Heart left ventricle (tissue), 13 donors: Measurements from ENCODE around the gene BRD3OS.

Source experiments
- CTCF ChIP-seq, 12 donors: fragments of 200-600 bp; sonication (generic) in 4 of 12; IDR thresholded peaks; one replicate each; pipeline versions ENCODE4 v1.5.0 to v1.8.0; 2018 to 2022; ENCODE audit warnings: antibody characterized with exemption in 12 of 12, mild to moderate bottlenecking in 5 of 12
- POLR2A ChIP-seq, 2 donors: fragments of 450-650 bp; IDR thresholded peaks; one replicate each; pipeline ENCODE4 v1.6.1; 2017; ENCODE audit warnings: antibody characterized with exemption in 2 of 2, mild to moderate bottlenecking in 2 of 2, moderate library complexity in 2 of 2
- donor health status: ischemic (EF 13 %, LVEDD 7.1; RV severe dilation, severe dysfunction).
- donor health status: DM: no; HTN: yes; CAD: no.
- donor health status: DM: no; HTN: no; CAD: no.
- donor health status: ischemic (EF 25% LVEDD 6.9; RV normal size, moderate dysfunction).
- donor health status: ischemic (EF 25% LVEDD 5.7; RV mildly dilated, moderate dysfunction).
- donor health status: ischemic (EF 35%, LVEDD 5.7; RV mildly dilated, moderate dysfunction).
- donor health status: nonischemic (EF 11% LVEDD 7.7; RV severe dilation, severe dysfunction).
- donor health status: DM: yes; HTN: yes; CAD: no.
- donor health status: PGD.
- donor health status: ischemic (EF 29% LVEDD 5.4; RV normal size, mild dysfunction).
- donor health status: nonischemic (EF 23%, LVEDD 6.1; RV moderate dilation, normal function).

DNA sequence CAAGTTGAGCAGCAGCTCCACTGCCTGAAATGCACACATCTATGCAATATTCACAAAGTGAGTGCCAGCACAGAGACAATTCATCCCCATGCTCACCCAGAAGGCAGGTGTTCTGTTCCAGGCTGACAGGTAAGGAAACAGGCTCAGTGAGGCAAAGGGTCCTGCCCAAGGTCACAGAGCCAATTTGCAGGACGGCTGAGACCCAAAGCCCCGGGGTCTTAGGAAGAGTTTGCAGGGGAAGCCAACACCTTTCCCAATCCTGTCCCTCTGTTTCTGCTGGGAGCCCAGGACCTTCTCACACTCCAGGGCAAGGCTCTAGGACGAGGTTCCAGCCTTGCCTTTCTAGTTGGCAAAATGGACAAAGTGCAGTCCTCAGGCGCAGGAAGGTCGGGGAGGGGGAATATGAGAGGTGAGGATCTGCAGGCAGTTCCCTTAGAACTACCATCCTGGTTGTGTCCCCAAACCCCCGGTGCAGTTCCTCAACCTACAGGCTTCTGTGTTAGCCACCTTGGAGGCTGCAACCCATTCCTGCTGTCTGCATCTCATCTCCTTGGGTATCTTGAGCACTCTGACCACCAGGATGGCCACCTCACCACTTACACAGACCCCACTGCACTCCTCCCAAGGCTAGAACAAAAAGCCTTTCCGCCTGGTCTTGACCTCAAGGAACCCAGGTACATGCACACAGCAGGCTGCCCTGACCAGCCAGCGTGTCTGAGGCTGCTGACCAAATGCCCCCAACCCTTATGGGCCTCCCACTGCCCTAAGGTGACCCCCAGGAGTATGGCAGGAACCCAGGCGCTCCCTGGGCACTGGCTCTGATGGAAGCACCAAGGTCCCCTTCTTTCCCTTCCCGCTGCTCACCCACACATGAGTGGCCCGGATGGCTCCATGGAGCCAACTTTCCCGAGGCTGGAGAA, 44.5 kb downstream of the BRD3OS start:
- TF ChIP-seq CTCF (IDR thresholded peaks at IDR 0.05) (no peak), POLR2A (IDR thresholded peaks at IDR 0.05) (no peak)
